AG10803 (cell line): ENCODE measurements around the gene CLK3.
"Not testable (repeated sequence)": the region's sequence is repeated elsewhere in the genome, so short reads cannot be mapped to it uniquely, and the experiment has no call there.

Source experiments
- DNase-seq: peaks from one replicate; pipeline ENCODE4 v3.0.0; 2010; ENCODE audit warnings: low read depth
- H3K4me3 ChIP-seq: 2 replicates; pipeline ENCODE4 v1.5.1; 2011; ENCODE audit warnings: mild to moderate bottlenecking, low read length, control low read depth
- TF ChIP-seq, protein P1 (sequence below): conservative IDR thresholded peaks from 2 replicates; pipeline ENCODE4 v1.5.1; 2011; ENCODE audit warnings: mild to moderate bottlenecking, low read length, control low read depth, inconsistent platforms

CLK3 gene

DNA sequence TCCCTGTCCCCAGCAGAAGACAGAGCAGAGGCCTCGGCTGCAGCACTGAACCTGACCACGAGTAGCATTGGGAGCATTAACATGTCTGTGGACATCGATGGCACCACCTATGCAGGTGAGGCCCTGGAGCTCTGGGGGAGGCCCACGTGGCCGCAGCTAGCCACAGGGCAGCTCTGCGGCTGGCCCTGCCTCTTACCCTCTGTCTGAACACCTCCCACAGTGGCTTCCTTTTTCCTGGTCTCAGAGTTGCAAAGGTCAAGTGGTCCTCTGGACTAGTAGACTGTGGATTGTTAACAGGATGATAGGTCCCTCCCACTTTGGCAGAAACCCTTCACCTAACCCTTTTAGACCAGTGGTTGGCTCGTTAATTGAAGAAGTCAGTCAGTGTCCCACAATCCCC, 22.5 kb upstream of the CLK3 start:
- no peak for DNase-seq
- no peak overlapping the region for H3K4me3 ChIP-seq
- TF ChIP-seq, protein P1, sequence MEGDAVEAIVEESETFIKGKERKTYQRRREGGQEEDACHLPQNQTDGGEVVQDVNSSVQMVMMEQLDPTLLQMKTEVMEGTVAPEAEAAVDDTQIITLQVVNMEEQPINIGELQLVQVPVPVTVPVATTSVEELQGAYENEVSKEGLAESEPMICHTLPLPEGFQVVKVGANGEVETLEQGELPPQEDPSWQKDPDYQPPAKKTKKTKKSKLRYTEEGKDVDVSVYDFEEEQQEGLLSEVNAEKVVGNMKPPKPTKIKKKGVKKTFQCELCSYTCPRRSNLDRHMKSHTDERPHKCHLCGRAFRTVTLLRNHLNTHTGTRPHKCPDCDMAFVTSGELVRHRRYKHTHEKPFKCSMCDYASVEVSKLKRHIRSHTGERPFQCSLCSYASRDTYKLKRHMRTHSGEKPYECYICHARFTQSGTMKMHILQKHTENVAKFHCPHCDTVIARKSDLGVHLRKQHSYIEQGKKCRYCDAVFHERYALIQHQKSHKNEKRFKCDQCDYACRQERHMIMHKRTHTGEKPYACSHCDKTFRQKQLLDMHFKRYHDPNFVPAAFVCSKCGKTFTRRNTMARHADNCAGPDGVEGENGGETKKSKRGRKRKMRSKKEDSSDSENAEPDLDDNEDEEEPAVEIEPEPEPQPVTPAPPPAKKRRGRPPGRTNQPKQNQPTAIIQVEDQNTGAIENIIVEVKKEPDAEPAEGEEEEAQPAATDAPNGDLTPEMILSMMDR, result no peak

DNA sequence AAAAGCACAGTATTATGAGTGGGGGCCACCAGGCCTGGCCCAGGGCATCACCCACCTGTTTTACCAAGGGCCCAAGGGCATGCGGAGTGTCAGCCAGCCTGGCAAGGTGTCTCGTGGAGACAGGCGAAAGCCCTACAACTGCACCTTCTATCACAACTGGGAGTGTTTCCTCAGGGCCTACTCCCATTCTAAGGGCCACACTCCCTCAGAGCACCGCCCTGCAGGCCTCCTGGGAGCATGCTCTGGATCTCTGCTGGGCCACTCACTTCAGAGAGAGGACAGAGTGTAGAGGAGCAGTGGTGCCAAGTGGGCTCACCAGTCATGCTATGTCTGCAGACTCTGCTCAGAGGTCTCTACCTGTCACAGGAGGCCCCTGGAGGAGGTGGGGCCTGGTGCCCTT, 21.2 kb upstream of the CLK3 start:
- H3K4me3 ChIP-seq, result no peak overlapping the region
- TF ChIP-seq, protein P1, result no peak
- no peak for DNase-seq

DNA sequence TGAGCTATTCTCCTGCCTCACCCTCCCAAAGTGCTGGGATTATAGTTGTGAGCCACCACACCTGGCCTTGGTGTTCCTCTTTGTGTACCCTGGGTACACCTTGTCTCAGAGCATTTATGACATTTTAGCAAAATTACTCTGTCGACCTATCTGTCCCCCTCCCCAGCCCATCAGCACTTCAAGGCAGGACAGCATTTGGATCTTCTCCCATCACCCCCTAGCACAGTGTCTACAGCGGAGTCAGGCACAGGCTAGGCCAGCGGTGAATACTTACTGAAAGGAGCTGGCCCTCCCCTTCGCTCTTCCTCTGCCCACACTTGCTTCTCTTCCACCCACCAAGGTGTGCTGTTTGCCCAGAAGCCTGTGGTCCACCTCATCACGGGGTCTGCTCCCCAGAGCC, 20.4 kb upstream of the CLK3 start:
- H3K4me3 ChIP-seq, result no peak overlapping the region
- TF ChIP-seq, protein P1, result no peak
- DNase-seq, result no peak

DNA sequence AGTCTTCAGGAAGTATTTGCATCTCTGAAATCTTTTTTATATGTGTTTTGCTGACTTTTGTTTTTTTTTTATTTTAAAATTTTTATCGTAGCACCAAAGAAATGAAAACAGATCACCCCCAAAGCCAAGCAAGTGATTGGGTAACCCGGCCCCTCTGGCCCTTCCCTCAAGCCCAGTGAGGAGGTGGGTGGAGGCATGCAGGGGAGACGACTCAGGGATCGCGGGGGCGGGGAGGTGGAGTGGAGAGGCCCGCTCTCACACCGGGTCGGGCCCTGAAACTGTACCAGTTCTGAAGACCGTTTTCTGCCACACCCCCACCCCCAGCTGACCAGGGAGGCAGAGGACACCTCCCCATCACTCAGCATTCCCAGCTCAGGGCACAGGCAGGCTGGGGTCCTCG, 18.9 kb upstream of the CLK3 start:
- not testable (repeated sequence) for H3K4me3 ChIP-seq, DNase-seq

DNA sequence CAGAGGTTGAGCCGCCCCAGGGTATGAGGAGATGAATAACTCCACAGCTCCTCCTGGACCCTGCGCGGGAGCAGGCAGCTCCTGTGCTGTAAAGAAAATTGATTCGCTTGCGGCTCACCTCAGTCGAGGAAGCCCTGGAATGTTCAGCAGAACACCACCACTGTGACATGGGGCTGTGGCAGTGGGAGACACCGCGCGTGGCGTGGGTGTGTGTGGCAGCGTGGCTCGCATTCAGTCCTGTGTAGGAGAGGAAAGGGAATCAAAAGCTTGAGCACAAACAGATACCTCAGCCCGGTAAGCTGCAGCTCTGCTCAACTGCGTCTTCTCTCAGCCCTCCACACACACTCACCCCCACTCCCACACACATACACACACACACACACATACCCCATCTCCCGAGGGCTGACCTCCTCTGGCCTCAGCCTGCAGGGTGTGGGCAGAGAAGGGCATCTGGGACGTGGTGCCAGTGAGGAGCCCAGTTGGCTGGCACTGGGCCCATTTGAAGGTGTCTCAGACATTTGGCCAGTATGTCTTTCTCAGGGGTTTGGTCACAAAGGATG, 18.4 kb upstream of the CLK3 start:
- DNase-seq, H3K4me3 ChIP-seq: not testable (repeated sequence)

DNA sequence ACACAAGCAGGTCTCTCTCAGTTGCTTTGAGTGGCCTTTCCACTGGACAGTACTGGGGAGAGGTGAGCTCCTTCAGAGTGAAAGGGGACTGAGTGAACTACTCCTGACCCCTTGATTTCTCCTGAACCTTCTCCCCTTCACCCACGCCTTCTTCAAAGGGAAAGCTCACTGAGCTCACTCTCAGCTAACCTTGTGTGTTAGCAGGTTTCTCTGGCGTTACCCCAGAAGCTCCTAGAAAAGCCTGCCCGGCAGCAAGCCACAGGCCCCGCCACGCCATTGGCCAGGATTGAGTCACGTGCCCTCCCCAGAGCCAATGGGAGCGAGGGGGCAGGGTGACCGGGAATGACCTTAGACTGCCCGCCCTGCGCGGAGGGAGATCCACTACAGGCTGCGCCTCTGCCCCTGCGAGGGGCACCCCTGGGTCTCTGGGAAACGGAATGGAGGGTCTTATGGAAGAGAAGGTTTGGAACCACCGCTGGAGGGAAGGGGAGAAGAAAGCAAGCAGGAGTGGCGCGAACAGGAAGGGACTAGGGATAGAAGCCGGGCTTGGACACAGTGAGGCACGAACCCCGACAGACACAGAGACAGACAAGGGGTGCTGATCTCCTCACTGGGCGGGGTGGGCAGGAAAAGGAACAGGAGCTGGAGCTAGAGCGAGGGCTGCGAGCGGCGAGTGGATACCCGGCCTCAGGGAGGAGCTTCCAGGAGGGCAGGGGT, 17.4 kb upstream of the CLK3 start:
- TF ChIP-seq, protein P1, result no peak
- DNase-seq, result peak; percentile 78
- H3K4me3 ChIP-seq, result peak overlapping the region; percentile 90

DNA sequence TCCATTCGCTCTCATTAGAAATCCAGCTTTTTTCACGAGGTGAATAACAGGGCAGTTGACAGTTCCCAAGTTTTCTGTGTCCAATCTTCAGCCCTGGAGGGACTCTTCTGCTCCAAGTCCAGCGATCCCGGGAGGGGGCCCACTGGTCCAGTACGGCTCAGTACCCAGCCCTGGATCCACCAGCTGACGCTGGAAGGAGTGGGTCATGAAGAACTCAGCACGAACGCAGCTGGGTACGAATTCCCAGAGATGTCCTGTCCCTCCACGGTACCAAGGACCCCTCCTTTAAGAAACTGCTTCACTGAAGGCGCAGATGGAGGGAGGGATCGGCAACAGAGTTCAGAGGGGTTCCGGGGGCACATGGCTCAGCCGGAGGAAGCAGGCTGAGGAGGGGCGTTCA, 16.5 kb upstream of the CLK3 start:
- TF ChIP-seq, protein P1, result no peak
- H3K4me3 ChIP-seq, result peak overlapping the region; percentile 90

DNA sequence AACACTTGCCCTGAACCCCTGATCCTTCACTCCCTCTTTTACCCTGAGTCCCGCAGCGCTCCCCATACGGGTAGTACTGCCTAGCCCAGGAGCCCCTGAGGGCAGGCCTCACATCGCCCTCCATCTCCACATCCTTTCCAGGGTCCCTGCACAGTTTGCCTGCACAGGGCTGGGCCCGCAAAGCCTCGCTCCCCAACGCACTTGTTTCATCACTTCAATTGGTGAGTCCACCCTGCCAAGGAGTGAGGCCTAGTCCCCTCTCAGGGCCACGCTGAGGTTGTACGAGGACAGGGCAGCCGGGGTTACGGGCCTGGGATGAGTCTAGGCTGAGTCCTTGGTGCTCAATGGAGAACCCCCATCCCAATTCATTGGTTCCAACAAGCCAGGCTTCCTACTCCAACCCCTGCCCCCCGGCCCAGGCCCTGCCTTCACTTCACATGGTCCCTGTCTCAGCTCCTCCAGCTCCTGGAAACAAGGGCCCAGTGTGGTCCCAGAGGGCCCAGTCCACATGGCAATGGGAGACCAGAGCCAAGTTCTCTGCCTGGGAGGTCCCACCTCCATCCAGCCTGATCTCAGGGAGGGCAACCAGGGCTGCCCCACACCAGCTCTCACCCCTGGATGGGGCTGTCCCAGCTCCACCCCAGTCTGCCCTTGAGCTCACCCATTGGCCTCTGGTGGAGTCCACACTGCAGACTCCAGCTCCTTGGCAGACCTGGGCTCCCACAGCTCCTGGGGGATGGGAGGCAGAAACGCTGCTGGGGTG, 12.4 kb upstream of the CLK3 start:
- TF ChIP-seq, protein P1, result no peak
- no peak overlapping the region for H3K4me3 ChIP-seq
- no peak for DNase-seq

More for the DNA sequence above, 16.5 kb upstream of the CLK3 start:
- no peak for DNase-seq
